Neural progenitor cell (in vitro differentiated cells): ENCODE results near the gene JSRP1. TPM values are rescaled to one million over a fixed set of nuclear protein-coding genes. Genes with fewer than 3 reads are reported as not detected.
A peak's percentile ranks its signal among the peaks of the same experiment; 100 is the strongest.

Source experiments
- DNase-seq: peaks from one replicate; pipeline ENCODE4 v3.0.0-alpha.2; 2016; ENCODE audit warnings: low spot score
- H2AFZ ChIP-seq: fragments of 200-600 bp; sonication (generic); replicated peaks from 2 replicates; pipeline ENCODE4 v1.6.1; 2016; ENCODE audit warnings: antibody characterized with exemption
- H3F3A ChIP-seq: fragments of 200-600 bp; sonication (generic); 2 replicates; pipeline ENCODE4 v1.6.1; 2016; ENCODE audit warnings: antibody characterized with exemption, low read depth
- H3K27ac ChIP-seq: fragments of 200-600 bp; sonication (generic); 2 replicates; pipeline ENCODE4 v1.5.1; 2016; ENCODE audit warnings: mild to moderate bottlenecking
- H3K27me3 ChIP-seq: fragments of 200-600 bp; sonication (generic); 2 replicates; pipeline ENCODE4 v1.6.1; 2016; ENCODE audit warnings: mild to moderate bottlenecking, moderate library complexity
- H3K36me3 ChIP-seq: fragments of 200-600 bp; sonication (generic); 2 replicates; pipeline ENCODE4 v1.5.1; 2016
- H3K4me1 ChIP-seq: fragments of 200-600 bp; sonication (generic); 2 replicates; pipeline ENCODE4 v1.6.1; 2016; ENCODE audit warnings: mixed run types
- H3K4me2 ChIP-seq: fragments of 200-600 bp; sonication (generic); 2 replicates; pipeline ENCODE4 v1.6.1; 2016
- H3K4me3 ChIP-seq: fragments of 200-600 bp; sonication (generic); 2 replicates; pipeline ENCODE4 v1.5.1; 2016
- H3K79me2 ChIP-seq: fragments of 200-600 bp; sonication (generic); 2 replicates; pipeline ENCODE4 v1.6.1; 2016; ENCODE audit warnings: low read depth
- H3K9ac ChIP-seq: fragments of 200-600 bp; sonication (generic); 2 replicates; pipeline ENCODE4 v1.6.1; 2016
- H3K9me3 ChIP-seq: fragments of 200-600 bp; sonication (generic); 2 replicates; pipeline ENCODE4 v1.5.1; 2016; ENCODE audit warnings: low read depth
- H4K20me1 ChIP-seq: fragments of 200-600 bp; sonication (generic); 2 replicates; pipeline ENCODE4 v1.6.1; 2016; ENCODE audit warnings: low read depth
- H3K27ac Mint-ChIP-seq: 3 replicates; pipeline ENCODE4 v1.8.0; 2021; ENCODE audit warnings: mixed read lengths
- H3K27me3 Mint-ChIP-seq: 2 replicates; pipeline ENCODE4 v1.8.0; 2022; ENCODE audit warnings: low read depth, mild to moderate bottlenecking, inconsistent platforms, moderate library complexity, mixed read lengths; ENCODE audit not compliant: insufficient read depth
- H3K36me3 Mint-ChIP-seq: 3 replicates; pipeline ENCODE4 v1.8.0; 2021; ENCODE audit warnings: mixed read lengths
- H3K4me1 Mint-ChIP-seq: 3 replicates; pipeline ENCODE4 v1.8.0; 2021; ENCODE audit warnings: mixed read lengths
- H3K4me3 Mint-ChIP-seq: 3 replicates; pipeline ENCODE4 v1.8.0; 2021; ENCODE audit warnings: mild to moderate bottlenecking, moderate library complexity, mixed read lengths
- H3K9me3 Mint-ChIP-seq: 3 replicates; pipeline ENCODE4 v1.8.0; 2020; ENCODE audit warnings: mixed read lengths
- CTCF ChIP-seq: fragments of 200-600 bp; sonication (generic); IDR thresholded peaks from 2 replicates; pipeline ENCODE4 v1.5.1; 2017; ENCODE audit warnings: antibody characterized with exemption, mild to moderate bottlenecking
- EZH2 ChIP-seq: fragments of 200-600 bp; sonication (generic); IDR thresholded peaks from 2 replicates; pipeline ENCODE4 v1.6.1; 2017; ENCODE audit warnings: antibody characterized with exemption, mild to moderate bottlenecking, moderate library complexity
- EZH2phosphoT487 ChIP-seq: fragments of 200-600 bp; sonication (generic); IDR thresholded peaks from 2 replicates; pipeline ENCODE4 v1.6.1; 2017; ENCODE audit warnings: antibody characterized with exemption
- total RNA-seq: library from RNA; depleted of rRNA; stranded (reverse); fragments of >200 nt; gene quantifications from 2 replicates; pipeline ENCODE4 v1.2.3, GENCODE V29; 2015; ENCODE audit warnings: low replicate concordance

The JSRP1 gene
- total RNA-seq, 1 donor from 2014 or later, result not detected

- peak overlapping the region; percentile 80 for H3K4me2 ChIP-seq
- no peak for TF ChIP-seq EZH2phosphoT487
- no peak for TF ChIP-seq EZH2
- no peak for TF ChIP-seq CTCF
- no peak for DNase-seq
- Mint-ChIP-seq H3K27me3 (peaks cover 7% of the 10 kb centered on the region), H3K36me3 (peaks cover 5% of the 10 kb centered on the region), H3K9me3 (peaks cover 1% of the 10 kb centered on the region), H3K4me1 (peaks cover 22% of the 10 kb centered on the region), H3K27ac (no peak overlapping the region), H3K4me3 (peak overlapping the region; percentile 95)
- peak overlapping the region; percentile 12 for H3K9ac ChIP-seq
- no peak overlapping the region for H3K27ac ChIP-seq
- peaks cover 17% of the 10 kb centered on the region for H3K4me1 ChIP-seq
- peaks cover 44% of the 10 kb centered on the region for H4K20me1 ChIP-seq
- no peaks in the 10 kb centered on the region for H3K9me3 ChIP-seq
- peak overlapping the region; percentile 84 for H3K4me3 ChIP-seq
- H2AFZ ChIP-seq, result no peak overlapping the region
- H3F3A ChIP-seq, result peaks cover 38% of the 10 kb centered on the region
- no peaks in the 10 kb centered on the region for H3K27me3 ChIP-seq
- peaks cover 50% of the 10 kb centered on the region for H3K79me2 ChIP-seq
- H3K36me3 ChIP-seq, result no peaks in the 10 kb centered on the region
Measured at GRCh38 chr19:2268861-2269243, 12.6 kb upstream of the JSRP1 start.

- Histone ChIP-seq H3K4me1 (peaks cover 16% of the 10 kb centered on the region), H3K27me3 (no peaks in the 10 kb centered on the region), H3F3A (peaks cover 37% of the 10 kb centered on the region), H3K9me3 (no peaks in the 10 kb centered on the region), H3K36me3 (no peaks in the 10 kb centered on the region), H3K4me3 (peak overlapping the region; percentile 84), H4K20me1 (peaks cover 41% of the 10 kb centered on the region), H3K79me2 (peaks cover 48% of the 10 kb centered on the region), H2AFZ (no peak overlapping the region), H3K9ac (no peak overlapping the region), H3K4me2 (peak overlapping the region; percentile 80), H3K27ac (no peak overlapping the region)
- DNase-seq, result no peak
- Mint-ChIP-seq H3K4me3 (peak overlapping the region; percentile 95), H3K36me3 (peaks cover 5% of the 10 kb centered on the region), H3K4me1 (peaks cover 20% of the 10 kb centered on the region), H3K27ac (peak overlapping the region; percentile 58), H3K27me3 (peaks cover 6% of the 10 kb centered on the region), H3K9me3 (peaks cover 1% of the 10 kb centered on the region)
- no peak for TF ChIP-seq CTCF
- no peak for TF ChIP-seq EZH2phosphoT487
Measured at GRCh38 chr19:2268480-2268830, 12.2 kb upstream of the JSRP1 start.

- H4K20me1 ChIP-seq, result peaks cover 21% of the 10 kb centered on the region
- peak overlapping the region; percentile 66 for H3K27ac Mint-ChIP-seq
- H3K4me2 ChIP-seq, result no peak overlapping the region
- H3K27me3 Mint-ChIP-seq, result peaks cover 5% of the 10 kb centered on the region
- TF ChIP-seq CTCF (no peak), EZH2phosphoT487 (no peak), EZH2 (no peak)
- H2AFZ ChIP-seq, result no peak overlapping the region
- H3K36me3 Mint-ChIP-seq, result peaks cover under 1% of the 10 kb centered on the region
- peaks cover 10% of the 10 kb centered on the region for H3K4me1 Mint-ChIP-seq
- peaks cover 28% of the 10 kb centered on the region for H3K79me2 ChIP-seq
- H3K9ac ChIP-seq, result no peak overlapping the region
- H3K4me1 ChIP-seq, result peaks cover 3% of the 10 kb centered on the region
- peaks cover 1% of the 10 kb centered on the region for H3K9me3 Mint-ChIP-seq
- H3K27ac ChIP-seq, result no peak overlapping the region
- no peak for DNase-seq
- H3K4me3 ChIP-seq, result no peak overlapping the region
- H3K27me3 ChIP-seq, result no peaks in the 10 kb centered on the region
- peak overlapping the region; percentile 30 for H3K4me3 Mint-ChIP-seq
- H3K36me3 ChIP-seq, result no peaks in the 10 kb centered on the region
- H3K9me3 ChIP-seq, result no peaks in the 10 kb centered on the region
- peaks cover 16% of the 10 kb centered on the region for H3F3A ChIP-seq
Measured at GRCh38 chr19:2266183-2266993, 10.2 kb upstream of the JSRP1 start.
